Stimulated activated CD8-positive, alpha-beta memory T cell treated with anti-CD3 and anti-CD28 coated beads, Interleukin-12 subunit alpha, Interleukin-12 subunit beta, amount 100 ng/mL, for 24 hours (primary cell): ENCODE data around the gene EVA1C.
"Not testable (repeated sequence)": the region's sequence is repeated elsewhere in the genome, so short reads cannot be mapped to it uniquely, and the experiment has no call there.

Source experiments
- DNase-seq: peaks from one replicate; pipeline ENCODE4 v3.0.0-alpha.2; 2020; ENCODE audit errors: extremely low read depth

The EVA1C gene

DNA sequence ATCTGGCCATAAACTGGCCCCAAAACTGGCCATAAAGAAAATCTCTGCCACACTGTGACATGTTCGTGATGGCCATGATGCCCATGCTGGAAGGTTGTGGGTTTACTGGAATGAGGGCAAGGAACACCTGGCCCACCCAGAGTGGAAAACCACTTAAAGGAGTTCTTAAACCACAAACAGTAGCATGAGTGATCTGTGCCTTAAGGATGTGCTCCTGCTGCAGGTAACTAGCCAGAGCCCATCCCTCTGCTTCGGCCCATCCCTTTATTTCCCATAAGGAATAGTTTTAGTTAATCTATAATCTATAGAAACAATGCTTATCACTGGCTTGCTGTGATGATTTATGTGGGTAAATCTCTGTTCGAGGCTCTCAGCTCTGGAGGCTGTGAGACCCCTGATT is 50.1 kb downstream of the EVA1C start:
- DNase-seq: not testable (repeated sequence)

DNA sequence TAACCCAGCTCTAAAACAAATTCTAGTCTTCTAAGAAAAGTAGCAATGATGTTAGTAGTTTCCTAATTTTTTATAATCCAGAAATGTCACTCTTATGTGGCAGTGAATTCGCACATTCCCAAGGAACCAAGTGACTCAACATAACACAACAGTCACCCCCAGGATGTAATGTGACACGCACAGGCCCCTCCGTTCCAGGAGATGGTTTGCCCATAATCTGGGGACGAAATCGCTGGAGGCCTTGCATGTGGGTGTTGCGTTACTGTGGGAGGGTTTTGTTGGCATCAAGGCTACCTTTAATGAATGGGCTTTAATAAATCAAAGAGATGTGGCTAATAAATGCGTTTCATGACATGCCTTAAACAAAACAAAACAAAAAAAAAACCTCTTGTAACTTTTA is 50.9 kb downstream of the EVA1C start:
- DNase-seq: no peak

DNA sequence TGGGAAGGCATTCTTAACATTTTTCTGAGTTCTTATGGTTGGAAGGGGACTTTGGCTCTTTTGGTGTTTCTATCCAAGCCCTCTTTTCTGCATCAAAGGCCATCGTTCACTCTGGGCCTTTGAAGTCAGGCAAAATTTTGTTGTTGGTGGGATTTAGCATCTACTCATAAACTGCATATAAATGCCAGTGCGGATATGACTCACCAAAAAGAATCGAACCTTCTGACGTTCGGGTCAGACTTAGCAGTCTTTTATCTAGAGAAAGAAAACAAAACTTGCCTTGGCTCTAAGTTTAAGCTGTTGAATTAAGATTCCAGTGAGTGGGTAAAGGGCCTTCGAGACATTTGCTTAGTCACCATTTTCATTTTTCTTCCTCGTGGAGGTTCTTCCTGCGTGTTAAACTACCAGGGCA is 51.4 kb downstream of the EVA1C start:
- DNase-seq: no peak

DNA sequence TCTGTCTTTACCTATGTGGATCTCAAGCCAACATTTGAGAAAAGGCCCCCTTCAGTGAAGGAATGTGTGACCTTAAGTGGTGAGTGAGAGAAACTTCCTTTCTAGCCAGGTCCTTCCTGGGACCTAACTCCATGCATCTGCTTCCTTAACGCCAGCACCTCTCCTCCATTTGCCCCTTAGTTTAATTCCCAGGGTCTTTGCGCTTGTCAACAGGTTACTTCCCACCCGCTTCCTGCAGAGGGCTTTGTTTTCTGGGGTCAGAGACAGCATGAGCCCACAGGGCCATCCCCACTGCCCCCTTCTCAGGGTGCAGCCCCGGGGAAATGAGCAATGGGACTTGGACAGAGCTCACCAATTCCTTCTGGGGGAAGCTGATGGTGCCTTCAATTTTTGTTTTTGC is 54.8 kb downstream of the EVA1C start:
- no peak for DNase-seq

DNA sequence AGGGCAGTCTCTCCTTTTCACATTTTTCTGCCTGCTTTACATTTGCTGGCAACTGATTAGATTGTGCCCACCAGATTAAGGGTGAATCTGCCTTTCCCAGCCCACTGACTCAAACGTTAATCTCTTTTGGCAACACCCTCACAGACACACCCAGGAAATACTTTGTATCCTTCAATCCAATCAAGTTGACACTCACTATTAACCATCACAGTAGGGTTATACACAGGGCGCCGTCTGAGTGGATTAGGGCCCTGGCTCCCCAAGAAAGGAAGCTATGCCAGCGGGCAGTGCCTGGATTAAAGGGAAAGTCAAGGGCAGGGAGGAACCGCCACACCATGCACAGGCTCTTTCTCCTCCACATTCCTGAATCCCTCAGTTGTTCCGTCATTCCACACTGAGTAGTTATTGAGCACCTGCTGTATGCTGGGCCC is 56.2 kb downstream of the EVA1C start:
- no peak for DNase-seq

DNA sequence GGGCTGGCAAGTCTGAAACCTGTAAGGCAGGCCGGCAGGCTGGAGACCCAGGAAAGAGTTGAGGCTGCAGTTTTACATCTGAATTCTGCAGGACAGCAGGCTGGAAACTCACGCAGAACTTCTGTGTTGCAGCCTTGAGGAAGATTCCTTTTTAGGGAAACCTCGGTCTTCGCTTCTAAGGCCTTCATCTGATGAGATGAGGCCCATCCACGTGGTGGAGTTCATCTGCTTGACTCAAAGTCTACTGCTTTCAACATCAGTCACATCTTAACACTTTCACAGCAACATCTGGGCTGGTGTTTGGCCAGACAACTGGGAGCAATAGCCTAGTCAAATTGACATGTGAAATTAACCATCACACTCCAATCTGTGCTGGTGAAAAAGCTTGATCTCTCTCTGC is 57.1 kb downstream of the EVA1C start:
- DNase-seq: no peak

DNA sequence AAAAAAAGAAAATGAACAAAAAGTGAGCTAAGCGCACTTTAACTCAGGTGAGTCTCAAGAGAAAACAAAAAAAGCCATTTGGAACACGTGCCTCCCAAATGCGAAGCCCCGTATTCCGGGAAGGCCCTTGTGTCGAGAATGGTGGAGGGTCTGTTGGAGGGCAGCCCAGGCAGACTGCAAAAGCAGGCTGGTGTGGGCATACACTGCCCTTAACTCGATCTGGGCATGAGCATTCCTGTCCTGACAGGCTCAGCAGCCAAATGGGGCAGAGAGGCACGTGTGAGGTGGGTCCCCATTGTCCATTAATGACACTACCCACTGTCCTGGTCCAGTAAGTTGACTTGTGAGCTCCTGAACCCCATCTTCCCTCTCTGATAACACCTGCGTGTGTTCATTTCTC is 57.7 kb downstream of the EVA1C start:
- no peak for DNase-seq

DNA sequence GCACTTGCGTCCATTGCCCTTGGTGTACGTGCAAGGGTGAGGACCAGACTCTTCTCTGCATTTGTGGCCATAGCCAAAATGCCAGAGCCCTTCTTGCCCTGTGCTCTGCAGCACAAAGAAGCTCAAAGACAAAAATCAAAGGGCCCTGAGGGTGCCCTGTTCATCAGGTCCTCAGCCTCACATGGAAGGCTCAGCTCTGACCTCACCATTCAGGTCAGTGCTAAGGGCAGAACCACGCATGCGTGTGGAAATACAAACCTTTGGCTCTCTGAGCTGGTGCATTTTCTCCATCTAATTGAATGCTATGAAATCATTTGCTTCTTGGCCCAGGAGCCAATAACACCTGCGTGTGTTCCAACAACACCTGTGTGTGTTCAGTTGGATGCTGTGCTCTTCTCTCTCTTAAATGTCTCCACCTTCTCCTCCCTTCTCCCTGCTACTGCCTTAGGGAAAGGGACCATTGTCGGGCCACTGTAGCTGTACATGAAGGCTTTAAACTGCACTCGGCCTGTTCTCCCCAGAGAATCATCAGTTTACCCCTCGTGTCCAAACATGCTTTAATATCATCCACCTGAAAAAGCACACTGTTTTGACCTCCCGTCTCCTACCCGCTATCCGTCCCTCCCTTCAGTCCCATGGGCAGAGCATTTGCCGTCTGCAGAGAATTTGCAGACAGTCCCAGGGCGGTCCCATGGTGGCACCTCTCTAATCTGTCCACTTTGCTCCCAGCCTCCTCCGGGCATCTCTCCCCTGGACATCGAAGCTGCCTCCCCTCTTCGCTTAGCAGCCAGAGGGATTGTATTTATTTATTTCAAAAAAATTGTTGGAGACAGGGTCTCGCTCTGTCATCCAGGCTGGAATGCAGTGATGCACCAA is 60.6 kb downstream of the EVA1C start:
- no peak for DNase-seq

DNA sequence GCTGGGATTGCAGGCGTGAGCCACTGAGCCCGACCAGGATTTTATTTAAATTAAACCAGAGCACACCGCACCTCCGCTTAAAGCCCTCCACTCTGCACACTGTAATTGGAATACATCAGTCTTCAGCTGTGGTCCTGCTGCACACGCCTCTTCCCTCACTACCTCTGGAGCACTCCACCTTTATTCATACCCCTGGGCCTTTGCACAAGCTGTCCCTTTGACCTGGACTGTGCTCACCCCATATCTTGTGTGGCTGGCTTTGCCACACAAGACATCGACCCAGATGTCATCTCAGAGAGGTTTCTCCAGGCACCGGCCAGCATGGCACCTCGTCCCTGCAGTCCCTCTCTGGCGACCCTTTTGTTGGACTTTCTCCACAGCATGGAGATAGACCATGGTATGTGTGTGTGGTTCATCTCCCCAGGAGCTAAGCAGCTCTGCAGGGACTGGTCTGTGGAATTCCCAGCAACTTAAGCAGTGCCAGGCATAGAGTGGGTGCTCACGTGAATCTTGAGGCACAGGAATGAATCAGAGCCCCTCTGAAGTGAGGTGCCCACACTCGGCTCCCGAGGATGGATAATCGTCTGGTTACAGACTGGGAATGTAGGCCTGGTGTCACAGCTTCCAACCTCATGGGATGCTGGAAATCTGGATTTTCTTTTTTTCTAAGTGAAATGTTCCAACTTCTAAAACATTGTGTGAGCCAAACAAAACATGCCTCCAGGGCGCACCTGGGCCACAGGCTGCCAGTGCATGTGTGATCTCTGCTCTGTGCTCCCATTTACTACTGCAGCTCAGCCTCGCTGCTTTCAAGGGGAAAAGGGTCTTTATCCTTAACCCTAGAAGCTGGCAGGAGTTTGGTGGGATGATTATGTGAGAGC is 61.9 kb downstream of the EVA1C start:
- DNase-seq: no peak

DNA sequence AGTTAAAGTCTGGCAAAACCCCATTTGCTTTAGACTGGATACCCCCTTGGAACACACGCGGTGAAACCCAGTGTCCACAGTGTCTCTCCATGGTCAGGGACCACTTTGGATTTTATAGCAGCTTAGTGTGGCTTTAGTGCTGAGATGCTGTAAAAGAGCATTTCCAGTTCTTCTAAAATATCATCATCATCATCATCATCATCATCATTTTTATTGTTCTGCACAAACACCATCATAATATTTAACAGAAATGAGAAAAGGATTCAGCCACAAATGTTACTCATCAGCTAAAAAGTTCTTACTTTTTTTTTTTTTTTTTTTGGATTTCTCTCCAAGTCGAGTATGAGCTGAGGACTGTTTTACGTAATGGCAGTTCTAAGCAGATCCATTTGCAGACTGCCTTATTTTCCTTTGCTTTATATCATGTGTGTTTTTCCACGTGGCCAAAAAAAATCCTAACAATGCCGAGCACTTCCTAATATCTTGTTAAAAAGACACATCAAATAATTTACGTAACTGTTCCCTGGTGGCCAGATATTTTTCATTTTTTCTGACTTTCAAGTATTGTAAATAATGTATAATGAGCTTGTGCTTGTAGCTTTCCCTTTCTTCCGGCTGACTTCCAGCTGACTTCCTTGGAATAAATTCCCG is 62.8 kb downstream of the EVA1C start:
- DNase-seq: no peak

DNA sequence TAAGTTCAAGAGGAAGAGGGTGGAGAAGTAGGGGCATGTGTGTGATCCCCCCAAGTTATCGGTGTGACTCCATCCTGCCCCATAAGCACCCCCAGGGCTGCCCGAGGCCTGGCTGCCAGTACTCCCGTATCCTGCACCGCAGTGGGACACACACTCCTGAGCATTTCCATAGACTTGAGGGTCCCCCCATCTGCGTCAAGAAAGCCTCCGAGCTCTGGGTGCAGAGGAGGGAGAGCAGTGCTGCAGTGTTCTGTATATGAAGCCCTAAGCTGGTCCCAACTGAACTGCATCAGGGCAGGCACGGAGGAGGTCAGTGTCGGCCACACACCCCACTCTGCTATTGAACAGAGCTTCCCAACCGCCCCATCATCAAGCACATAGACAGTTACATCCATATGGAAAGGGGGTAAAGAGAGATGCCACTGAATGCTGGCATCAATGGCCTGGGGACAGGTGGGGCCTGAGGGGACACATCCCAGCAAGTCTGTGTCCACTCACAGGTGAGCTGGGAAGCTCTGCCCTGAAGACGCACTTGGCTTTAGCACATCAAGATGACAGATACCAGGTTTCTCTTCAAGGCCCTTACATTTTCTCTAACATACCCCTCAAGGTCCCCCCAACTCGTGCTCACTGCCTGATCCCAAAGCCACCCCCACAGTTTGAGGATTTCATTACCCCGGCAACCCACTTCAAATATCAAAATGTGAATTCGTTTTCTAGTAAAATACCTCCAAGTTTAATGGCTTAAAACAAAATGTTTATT is 64.3 kb downstream of the EVA1C start:
- no peak for DNase-seq

DNA sequence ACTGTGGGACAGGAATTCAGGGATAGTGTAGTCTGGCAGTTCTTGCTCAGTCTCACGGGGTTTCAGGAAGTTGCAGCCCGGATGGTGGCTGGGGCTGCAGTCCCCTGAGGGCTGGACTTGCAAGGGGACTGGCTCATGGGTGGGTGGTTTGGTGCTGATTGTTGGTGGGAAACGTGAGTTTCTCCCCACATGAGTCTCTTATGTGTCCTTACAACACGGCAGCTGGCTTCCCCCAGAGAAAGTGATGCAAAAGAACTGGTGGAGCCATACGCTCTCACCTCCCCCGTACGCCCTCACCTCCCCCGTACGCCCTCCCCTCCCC is 64.9 kb downstream of the EVA1C start:
- no peak for DNase-seq

DNA sequence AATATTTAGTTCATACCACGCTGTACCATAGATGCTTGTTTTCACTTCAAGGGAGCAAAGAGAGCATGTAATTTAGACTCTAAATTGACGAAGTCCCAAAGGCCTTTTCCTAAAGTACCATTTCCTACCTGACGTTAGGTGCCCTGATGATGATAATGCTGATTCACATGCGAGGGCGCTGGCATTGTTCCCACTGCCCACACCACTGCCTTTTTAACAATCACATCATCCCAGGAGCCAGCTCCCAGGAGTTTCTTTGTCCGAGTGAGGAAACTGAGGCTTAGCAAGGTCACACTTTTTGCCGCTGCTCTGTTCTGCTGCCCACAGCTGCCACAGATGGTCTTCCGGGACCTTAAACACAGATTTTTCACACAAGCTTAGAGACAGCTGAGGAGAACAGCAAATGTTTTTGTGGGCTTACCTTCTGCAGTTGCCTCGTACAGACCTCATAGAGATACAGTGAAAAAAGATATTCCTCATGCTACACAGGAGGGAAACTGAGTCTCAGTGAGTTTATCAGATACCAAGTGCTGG is 69.4 kb downstream of the EVA1C start:
- no peak for DNase-seq

DNA sequence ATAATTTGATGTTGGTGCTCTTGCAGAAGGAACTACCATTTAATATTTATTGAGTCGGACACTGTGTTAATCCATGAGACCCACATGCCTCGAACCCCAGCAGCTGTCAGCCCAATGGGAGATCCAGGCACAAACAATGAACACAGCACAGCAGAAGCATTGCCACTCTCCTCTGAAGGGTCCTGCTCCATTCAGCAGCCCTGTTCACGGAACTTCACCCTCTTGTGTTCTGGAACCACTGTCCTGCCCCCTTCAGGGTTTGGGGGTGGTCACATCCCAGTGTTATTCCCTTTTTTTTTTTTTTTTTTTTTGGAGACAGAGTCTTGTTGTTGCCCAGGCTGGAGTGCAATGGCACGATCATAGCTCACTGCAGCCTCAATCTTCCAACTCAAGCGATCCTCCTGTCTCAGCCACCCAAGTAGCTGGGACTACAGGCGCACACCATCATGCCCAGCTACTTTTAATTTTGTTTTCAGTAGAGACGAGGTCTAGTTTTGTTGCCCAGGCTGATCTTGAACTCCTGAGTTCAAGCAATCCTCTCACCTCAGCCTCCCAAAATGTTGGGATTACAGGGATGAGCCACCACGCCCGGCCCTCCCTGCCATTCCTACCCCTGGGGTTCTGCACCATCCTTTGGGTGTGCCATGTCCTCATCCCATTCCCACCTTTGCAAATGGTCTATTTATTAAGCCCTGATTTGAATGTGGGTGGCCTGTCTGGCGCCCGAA is 70.2 kb downstream of the EVA1C start:
- DNase-seq: no peak

DNA sequence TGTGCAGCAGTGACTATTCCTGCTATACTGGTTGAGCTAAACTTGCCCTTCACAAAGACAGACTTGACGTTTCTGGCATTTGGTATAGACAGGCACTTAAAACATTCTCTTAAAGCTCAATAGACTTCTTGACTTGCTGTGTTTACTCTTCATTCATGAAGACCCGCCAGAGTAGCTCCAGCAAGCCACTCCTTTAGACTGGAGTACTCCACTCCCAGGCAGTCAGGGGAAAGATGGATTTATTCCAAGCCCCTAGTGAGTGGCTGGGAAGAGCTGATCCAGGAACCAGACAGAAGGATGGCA is 70.7 kb downstream of the EVA1C start:
- DNase-seq: no peak

DNA sequence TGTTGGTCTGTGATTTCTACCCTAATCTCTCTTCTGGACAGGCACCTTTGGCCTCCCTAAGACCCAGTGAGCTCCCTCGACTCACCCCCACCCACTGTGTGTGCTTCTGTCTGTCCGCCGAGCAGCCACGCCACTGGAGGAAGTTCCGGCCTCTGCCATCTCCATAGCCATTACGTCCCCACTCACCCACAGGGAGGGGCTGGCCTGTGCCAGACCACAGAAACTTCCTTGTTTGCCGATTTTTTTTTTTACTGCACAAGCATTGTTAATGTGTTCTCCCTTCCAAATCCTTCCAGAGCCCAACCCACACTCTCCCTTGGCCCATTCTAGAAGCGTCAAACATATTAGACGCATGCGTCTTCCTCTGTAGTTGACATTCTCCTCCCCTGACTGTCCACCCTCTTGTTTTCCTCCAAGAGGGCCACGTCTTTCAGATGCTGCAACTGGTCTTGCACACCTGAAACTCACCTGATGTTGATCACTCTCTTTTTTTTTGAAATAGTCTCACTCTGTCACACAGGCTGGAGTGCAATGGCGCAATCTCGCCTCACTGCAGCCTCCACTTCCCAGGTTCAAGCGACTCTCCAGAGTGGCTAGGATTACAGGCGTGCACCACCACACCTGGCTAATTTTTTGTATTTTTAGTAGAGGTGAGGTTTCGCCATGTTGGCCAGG is 72.3 kb downstream of the EVA1C start:
- DNase-seq: no peak

DNA sequence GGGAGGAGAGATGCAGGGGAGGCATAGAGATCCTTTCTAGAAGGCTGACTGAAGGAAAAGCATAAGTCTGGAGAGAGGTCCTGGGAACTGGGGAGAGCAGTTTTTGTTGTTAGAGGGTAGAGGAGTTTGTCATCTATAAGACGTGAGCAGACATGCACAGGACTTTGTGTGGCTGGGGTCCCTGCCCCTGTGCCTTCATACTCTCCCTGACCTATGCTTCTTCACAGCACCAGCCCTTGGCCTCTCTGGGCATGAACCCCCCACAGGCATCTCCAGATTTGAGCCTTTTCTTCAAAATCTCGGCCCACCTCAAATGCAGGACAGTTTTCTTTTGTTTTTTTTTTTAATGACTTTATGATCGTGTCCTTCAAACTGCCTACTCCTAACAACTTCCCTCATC is 79.9 kb downstream of the EVA1C start:
- DNase-seq: no peak

DNA sequence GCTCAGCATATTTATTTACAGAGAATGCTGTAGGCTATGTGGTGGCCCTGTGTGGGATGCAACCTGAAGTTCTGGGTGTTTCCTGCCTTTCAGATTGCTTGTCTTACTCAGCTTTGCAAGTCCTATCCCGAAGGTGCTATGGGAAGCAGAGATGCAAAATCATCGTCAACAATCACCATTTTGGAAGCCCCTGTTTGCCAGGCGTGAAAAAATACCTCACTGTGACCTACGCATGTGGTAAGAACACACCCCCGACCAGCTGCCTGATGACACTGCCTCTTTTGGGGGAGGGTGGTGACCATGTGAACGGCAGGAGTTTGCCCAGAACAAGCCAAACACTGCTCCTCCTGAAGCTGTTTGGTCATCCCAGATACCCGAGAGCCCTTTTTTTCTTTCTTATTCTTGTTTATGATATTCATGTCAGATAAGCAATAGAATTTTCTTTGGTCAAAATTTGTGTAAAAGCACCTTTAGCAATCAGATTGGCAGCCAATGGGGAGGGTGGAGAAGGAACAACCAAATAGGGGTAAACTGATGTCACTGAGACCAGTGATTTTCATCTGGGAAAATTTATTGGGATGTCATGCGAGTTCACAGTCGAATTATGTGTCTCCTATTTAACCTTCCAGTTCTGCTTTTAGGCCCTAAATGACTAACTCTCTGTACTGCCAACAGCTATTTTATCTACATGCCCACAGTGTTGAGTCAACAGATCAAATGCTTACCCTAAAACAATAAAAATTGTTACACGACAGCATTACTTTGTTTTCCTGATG is 82.6 kb downstream of the EVA1C start:
- no peak for DNase-seq

DNA sequence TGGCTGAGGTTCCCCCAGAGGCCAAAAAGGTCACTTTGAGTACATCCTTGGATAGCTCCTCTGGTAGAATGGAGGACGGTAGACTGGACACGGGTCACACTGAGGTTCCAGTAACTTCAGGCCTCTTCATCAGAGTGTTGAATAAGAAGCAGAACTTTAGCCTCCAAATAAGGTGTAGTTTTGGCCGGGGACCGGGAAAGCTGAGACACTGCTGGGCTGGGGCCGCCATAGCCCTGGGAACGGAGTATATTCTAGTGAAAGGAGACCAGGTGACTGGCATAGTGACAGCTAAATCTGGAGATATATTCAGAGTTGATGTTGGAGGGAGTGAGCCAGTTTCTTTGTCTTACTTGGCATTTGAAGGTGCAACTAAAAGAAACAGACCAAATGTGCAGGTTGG is 84.1 kb downstream of the EVA1C start:
- DNase-seq: no peak
